PC-3 (cell line): ENCODE measurements around the gene RNF14. TPM values are rescaled to one million over a fixed set of nuclear protein-coding genes. Genes with fewer than 3 reads are reported as not detected.
"Not testable (repeated sequence)": the region's sequence is repeated elsewhere in the genome, so short reads cannot be mapped to it uniquely, and the experiment has no call there.

ENCODE experiments used
- ATAC-seq: fragments of 200-7000 bp; cut with Tn5 transposase; 2 replicates; pipeline ENCODE4 v1.9.1; 2020; ENCODE audit warnings: mild to moderate bottlenecking, moderate library complexity
- BruUV-seq: library from RNA; stranded (reverse); fragments of 400-500 nt; replicated peaks from 2 replicates; lab custom pipeline; 2021; lab: Mats Ljungman, UMichigan
- CTCF ChIA-PET: fragments of 300-600 bp; sonication (Branson Sonifier 250); formaldehyde crosslinking; loops from one replicate; lab custom pipeline; 2022; ENCODE audit warnings: antibody characterized with exemption; lab: Charles Lee
- POLR2A ChIA-PET: fragments of 300-600 bp; sonication (Branson Sonifier 250); formaldehyde crosslinking; loops from one replicate; lab custom pipeline; 2022; ENCODE audit warnings: antibody characterized with exemption; ENCODE audit not compliant: unreplicated experiment; lab: Charles Lee
- DNase-seq: peaks from one replicate; pipeline ENCODE4 v3.0.0-alpha.2; 2015
- H2AFZ ChIP-seq: fragments of 300-600 bp; sonication (generic); 2 replicates; pipeline ENCODE4 v1.6.0; 2016; ENCODE audit warnings: antibody characterized with exemption, low read length
- H3F3A ChIP-seq: fragments of 300-600 bp; sonication (generic); one replicate; pipeline ENCODE4 v1.6.0; 2017; ENCODE audit warnings: antibody characterized with exemption, low read length, control low read depth, mild to moderate bottlenecking; ENCODE audit not compliant: unreplicated experiment
- H3K27ac ChIP-seq: fragments of 300-600 bp; sonication (generic); 2 replicates; pipeline ENCODE4 v1.5.1; 2016; ENCODE audit warnings: mild to moderate bottlenecking, low read length
- H3K27me3 ChIP-seq: fragments of 300-600 bp; sonication (generic); 2 replicates; pipeline ENCODE4 v1.6.1; 2016; ENCODE audit warnings: low read length, mixed read lengths
- H3K36me3 ChIP-seq: fragments of 300-600 bp; sonication (generic); 2 replicates; pipeline ENCODE4 v1.6.1; 2016; ENCODE audit warnings: low read depth, mixed run types, low read length, mixed read lengths
- H3K4me1 ChIP-seq: fragments of 300-600 bp; sonication (generic); 2 replicates; pipeline ENCODE4 v1.5.1; 2016; ENCODE audit warnings: low read length; ENCODE audit not compliant: insufficient read depth
- H3K4me2 ChIP-seq: fragments of 300-600 bp; sonication (generic); 2 replicates; pipeline ENCODE4 v1.6.0; 2016; ENCODE audit warnings: low read length
- H3K4me3 ChIP-seq: fragments of 300-600 bp; sonication (generic); 2 replicates; pipeline ENCODE4 v1.5.1; 2016; ENCODE audit warnings: mild to moderate bottlenecking, low read length, mixed read lengths
- H3K79me2 ChIP-seq: fragments of 300-600 bp; sonication (generic); 2 replicates; pipeline ENCODE4 v1.6.1; 2017; ENCODE audit warnings: low read length, mixed read lengths
- H3K9ac ChIP-seq: fragments of 300-600 bp; sonication (generic); 2 replicates; pipeline ENCODE4 v1.6.0; 2016; ENCODE audit warnings: mild to moderate bottlenecking, low read length
- H3K9me2 ChIP-seq: fragments of 300-600 bp; sonication (generic); replicated peaks from 2 replicates; pipeline ENCODE4 v1.6.1; 2016; ENCODE audit warnings: mixed run types, low read length, mixed read lengths
- H3K9me3 ChIP-seq: fragments of 300-600 bp; sonication (generic); 2 replicates; pipeline ENCODE4 v1.6.1; 2016; ENCODE audit warnings: low read length, mixed read lengths
- H4K20me1 ChIP-seq: fragments of 300-600 bp; sonication (generic); 2 replicates; pipeline ENCODE4 v1.6.1; 2016; ENCODE audit warnings: low read length, mixed read lengths
- EZH2 ChIP-seq: fragments of 300-600 bp; sonication (generic); IDR thresholded peaks from one replicate; pipeline ENCODE4 v1.6.1; 2017; ENCODE audit warnings: antibody characterized with exemption, mild to moderate bottlenecking, low read length; ENCODE audit not compliant: unreplicated experiment
- EZH2phosphoT487 ChIP-seq: fragments of 300-600 bp; sonication (generic); IDR thresholded peaks from 2 replicates; pipeline ENCODE4 v1.6.1; 2018; ENCODE audit warnings: mild to moderate bottlenecking, antibody characterized with exemption, low read length, borderline replicate concordance
- intact Hi-C: fragments of 100-400 bp; cut with micrococcal nuclease; formaldehyde crosslinking; loops from 2 replicates; pipeline ENCODE4 v1.9.0; 2023
- total RNA-seq: library from RNA; depleted of rRNA; stranded (reverse); fragments of >200 nt; gene quantifications from 2 replicates; pipeline ENCODE4 v1.2.3, GENCODE V29; 2014
- TF ChIP-seq, protein P1 (sequence below): fragments of 300-600 bp; sonication (generic); conservative IDR thresholded peaks from 2 replicates; pipeline ENCODE4 v1.5.1; 2017; ENCODE audit warnings: antibody characterized with exemption, low read depth, mild to moderate bottlenecking, low read length

RNF14 gene
- total RNA-seq, 1 experiment from 2014 or later, result 32.1 TPM

DNA sequence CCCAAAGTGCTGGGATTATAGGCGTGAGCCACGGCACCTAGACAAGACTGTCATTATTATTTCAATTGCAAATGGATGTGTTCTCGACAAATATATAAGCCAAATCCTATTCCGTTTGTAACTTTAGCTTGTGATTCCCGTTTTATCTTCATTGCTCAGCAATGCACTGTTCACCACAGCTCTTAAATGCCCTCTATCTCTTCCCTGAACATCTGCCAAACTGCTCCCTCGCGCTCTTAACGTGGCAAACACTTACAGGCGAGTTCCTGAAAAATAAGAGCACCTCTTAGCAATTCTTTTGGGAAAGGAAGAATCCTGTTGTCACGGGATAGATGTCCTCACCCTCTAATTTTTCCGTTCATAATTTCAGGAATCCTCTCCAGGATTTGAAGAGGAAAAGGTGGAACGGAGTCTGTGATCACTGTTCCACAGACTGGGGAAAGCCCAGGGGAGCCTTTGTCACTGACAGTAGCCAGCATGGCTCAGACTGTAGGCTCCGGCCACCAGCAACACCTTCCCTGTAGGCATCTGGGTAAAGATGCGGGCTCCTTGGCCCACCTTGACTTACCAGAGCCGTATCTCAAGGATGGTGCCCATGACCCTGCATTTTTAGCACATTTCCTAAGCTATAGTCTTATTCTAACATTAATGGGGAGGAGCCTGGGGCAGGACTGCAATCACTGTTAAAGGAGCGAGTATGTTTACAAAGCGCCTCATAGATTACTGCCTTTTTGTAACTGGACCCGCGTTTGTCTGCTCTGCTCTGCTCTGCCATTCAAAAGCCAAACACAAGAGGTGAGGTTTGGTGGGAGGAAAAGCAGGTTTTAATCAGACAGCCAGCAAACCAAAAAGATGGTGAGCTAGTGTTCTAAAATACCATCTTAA is 64.1 kb downstream of the RNF14 start:
- Histone ChIP-seq H3K9ac (no peak overlapping the region), H4K20me1 (no peaks in the 10 kb centered on the region), H3K4me1 (peaks cover 2% of the 10 kb centered on the region; the same call in 1 of the 2 replicates), H3F3A (no peaks in the 10 kb centered on the region), H3K4me2 (no peak overlapping the region), H3K4me3 (no peak overlapping the region), H3K27ac (no peak overlapping the region), H3K9me2 (no peaks in the 10 kb centered on the region), H3K36me3 (no peaks in the 10 kb centered on the region), H3K27me3 (no peaks in the 10 kb centered on the region), H3K9me3 (no peaks in the 10 kb centered on the region), H2AFZ (no peak overlapping the region), H3K79me2 (no peaks in the 10 kb centered on the region)
- ChIA-PET CTCF (no interaction called here), POLR2A (no interaction called here)
- peak; percentile 43 for ATAC-seq
- intact Hi-C loops, result no loop called here
- TF ChIP-seq EZH2phosphoT487 (no peak), EZH2 (no peak)
- TF ChIP-seq, protein P1, sequence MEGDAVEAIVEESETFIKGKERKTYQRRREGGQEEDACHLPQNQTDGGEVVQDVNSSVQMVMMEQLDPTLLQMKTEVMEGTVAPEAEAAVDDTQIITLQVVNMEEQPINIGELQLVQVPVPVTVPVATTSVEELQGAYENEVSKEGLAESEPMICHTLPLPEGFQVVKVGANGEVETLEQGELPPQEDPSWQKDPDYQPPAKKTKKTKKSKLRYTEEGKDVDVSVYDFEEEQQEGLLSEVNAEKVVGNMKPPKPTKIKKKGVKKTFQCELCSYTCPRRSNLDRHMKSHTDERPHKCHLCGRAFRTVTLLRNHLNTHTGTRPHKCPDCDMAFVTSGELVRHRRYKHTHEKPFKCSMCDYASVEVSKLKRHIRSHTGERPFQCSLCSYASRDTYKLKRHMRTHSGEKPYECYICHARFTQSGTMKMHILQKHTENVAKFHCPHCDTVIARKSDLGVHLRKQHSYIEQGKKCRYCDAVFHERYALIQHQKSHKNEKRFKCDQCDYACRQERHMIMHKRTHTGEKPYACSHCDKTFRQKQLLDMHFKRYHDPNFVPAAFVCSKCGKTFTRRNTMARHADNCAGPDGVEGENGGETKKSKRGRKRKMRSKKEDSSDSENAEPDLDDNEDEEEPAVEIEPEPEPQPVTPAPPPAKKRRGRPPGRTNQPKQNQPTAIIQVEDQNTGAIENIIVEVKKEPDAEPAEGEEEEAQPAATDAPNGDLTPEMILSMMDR, result no peak
- BruUV-seq, result no TSS peak
- peak; percentile 18 for DNase-seq

DNA sequence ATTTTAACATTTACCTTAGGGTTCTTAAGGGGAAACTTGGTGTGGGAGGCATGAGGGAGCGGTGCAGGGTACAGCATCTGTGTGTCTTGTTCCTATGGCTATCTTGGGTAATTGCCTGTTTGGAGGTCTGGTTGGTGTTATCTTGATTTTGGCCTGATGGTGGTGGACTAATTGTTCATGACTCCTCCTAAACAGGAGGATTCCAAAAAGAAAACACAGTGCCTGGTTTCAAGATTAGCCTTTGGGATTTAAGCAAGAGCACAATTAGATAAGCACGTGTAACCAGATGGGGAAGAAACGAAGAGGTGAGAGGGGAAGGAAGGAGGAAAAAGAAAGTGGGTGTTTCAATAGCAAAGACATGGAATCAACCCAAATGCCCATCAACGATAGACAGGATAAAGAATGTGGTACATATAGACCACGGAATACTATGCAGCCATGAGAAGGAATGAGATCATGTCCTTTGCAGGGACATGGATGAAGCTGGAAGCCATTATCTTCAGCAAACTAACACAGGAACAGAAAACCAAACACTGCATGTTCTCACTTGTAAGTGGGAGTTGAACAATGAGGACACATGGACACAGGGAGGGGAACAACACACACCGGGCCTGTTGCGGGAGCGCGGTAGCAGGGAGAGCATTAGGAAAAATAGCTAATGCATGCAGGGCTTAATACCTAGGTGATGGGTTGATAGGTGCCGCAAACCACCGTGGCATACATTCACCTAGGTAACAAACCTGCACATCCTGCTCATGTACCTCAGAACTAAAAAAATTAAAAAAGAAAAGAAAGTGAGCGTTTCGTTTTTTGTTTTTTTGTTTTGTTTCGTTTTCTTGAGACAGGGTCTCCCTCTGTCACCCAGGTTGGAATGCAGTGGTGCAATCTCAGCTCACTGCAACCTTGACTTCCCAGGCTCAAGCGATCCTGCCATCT is 65.0 kb downstream of the RNF14 start:
- CTCF ChIA-PET, POLR2A ChIA-PET, H3K9me3 ChIP-seq, H3K4me1 ChIP-seq, H3K36me3 ChIP-seq, ATAC-seq, DNase-seq, H3F3A ChIP-seq, intact Hi-C loops, H4K20me1 ChIP-seq, H3K4me2 ChIP-seq, H3K9ac ChIP-seq, H2AFZ ChIP-seq, H3K79me2 ChIP-seq, H3K9me2 ChIP-seq, BruUV-seq, H3K27ac ChIP-seq, H3K27me3 ChIP-seq, H3K4me3 ChIP-seq: not testable (repeated sequence)

DNA sequence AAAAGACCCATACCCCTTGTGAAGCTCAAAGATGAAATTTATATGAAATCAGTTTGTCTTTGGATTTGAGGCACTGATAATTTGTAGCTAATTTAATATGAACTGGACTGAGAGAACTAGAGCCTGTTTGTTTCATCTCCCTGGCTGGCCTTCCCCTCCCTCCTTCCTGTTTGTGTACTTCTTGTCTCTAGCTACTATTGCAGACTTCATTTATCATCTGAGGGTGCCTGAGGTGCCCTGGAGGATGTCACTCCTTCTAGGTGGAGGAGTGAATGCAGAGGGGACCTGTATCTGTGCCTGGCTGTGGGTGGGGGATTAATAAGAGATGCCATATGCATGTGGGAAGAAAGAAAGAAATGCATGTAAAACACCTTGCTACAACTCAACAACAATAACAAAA is 66.1 kb downstream of the RNF14 start:
- H3K4me1 ChIP-seq, result no peaks in the 10 kb centered on the region
- no TSS peak for BruUV-seq
- no peak overlapping the region for H2AFZ ChIP-seq
- ATAC-seq, result no peak
- ChIA-PET CTCF (no interaction called here), POLR2A (no interaction called here)
- H3K4me2 ChIP-seq, result no peak overlapping the region
- no peak overlapping the region for H3K27ac ChIP-seq
- no peak for DNase-seq
- H3K27me3 ChIP-seq, result no peaks in the 10 kb centered on the region
- H3K36me3 ChIP-seq, result no peaks in the 10 kb centered on the region
- H3K9me2 ChIP-seq, result no peaks in the 10 kb centered on the region
- H3K4me3 ChIP-seq, result no peak overlapping the region
- intact Hi-C loops, result no loop called here
- no peaks in the 10 kb centered on the region for H3F3A ChIP-seq
- TF ChIP-seq EZH2 (no peak), EZH2phosphoT487 (no peak)
- TF ChIP-seq, protein P1, result no peak
- H4K20me1 ChIP-seq, result no peaks in the 10 kb centered on the region
- no peaks in the 10 kb centered on the region for H3K9me3 ChIP-seq
- no peak overlapping the region for H3K9ac ChIP-seq
- no peaks in the 10 kb centered on the region for H3K79me2 ChIP-seq
